H1 (cell line): ENCODE results near the gene RGL1. TPM values are rescaled to one million over a fixed set of nuclear protein-coding genes. Genes with fewer than 3 reads are reported as not detected.

Experiments used
- CTCF ChIA-PET: fragments of 300-600 bp; sonication (Branson Sonifier 250); formaldehyde crosslinking; loops from one replicate; lab custom pipeline; 2021; ENCODE audit not compliant: partially characterized antibody; lab: Charles Lee
- POLR2A ChIA-PET: fragments of 300-600 bp; sonication (Branson Sonifier 250); formaldehyde crosslinking; loops from one replicate; lab custom pipeline; 2021; ENCODE audit warnings: inconsistent platforms; ENCODE audit not compliant: partially characterized antibody; lab: Charles Lee
- DNase-seq, 2 experiments: peaks; one replicate each; pipeline versions ENCODE4 v3.0.0 to v3.0.0-alpha.2; 2010 to 2022; ENCODE audit warnings: low spot score in 2 of 2, low read depth in 1 of 2, mixed read lengths in 1 of 2
- FAIRE-seq: peaks from 2 replicates; lab custom pipeline; 2011; peaks lifted over from hg19 to GRCh38; lab: Jason Lieb, UNC
- H2AFZ ChIP-seq: 2 replicates; pipeline ENCODE4 v1.8.1; 2012; ENCODE audit warnings: low read length, inconsistent platforms
- H2AK5ac ChIP-seq: 2 replicates; pipeline ENCODE4 v1.6.1; 2013; ENCODE audit warnings: low read depth, low read length
- H2BK120ac ChIP-seq: replicated peaks from 2 replicates; pipeline ENCODE3; 2013; ENCODE audit warnings: low read depth, low read length, inconsistent platforms
- H2BK12ac ChIP-seq: 2 replicates; pipeline ENCODE4 v1.6.1; 2013; ENCODE audit warnings: low read depth, low read length
- H2BK15ac ChIP-seq: 2 replicates; pipeline ENCODE4 v1.6.1; 2013; ENCODE audit warnings: low read length
- H2BK20ac ChIP-seq: 2 replicates; pipeline ENCODE4 v1.6.1; 2013; ENCODE audit warnings: low read length
- H2BK5ac ChIP-seq: 2 replicates; pipeline ENCODE4 v1.6.1; 2013; ENCODE audit warnings: low read depth, low read length
- H3K14ac ChIP-seq: 2 replicates; pipeline ENCODE4 v1.6.1; 2013; ENCODE audit warnings: inconsistent platforms; ENCODE audit not compliant: insufficient read length
- H3K18ac ChIP-seq: 2 replicates; pipeline ENCODE4 v1.6.1; 2013; ENCODE audit warnings: low read length; ENCODE audit errors: extremely low read depth
- H3K23ac ChIP-seq: 2 replicates; pipeline ENCODE4 v1.6.1; 2013; ENCODE audit warnings: inconsistent platforms; ENCODE audit not compliant: insufficient read length
- H3K23me2 ChIP-seq: 2 replicates; pipeline ENCODE4 v1.6.1; 2013; ENCODE audit warnings: low read depth, low read length
- H3K27ac ChIP-seq: 2 replicates; pipeline ENCODE4 v1.6.1; 2011; ENCODE audit warnings: low read depth, low read length, inconsistent platforms
- H3K27me3 ChIP-seq, 4 experiments: replicated peaks in 1 of 4; 1 replicate in 1 of 4; 2 replicates in 3 of 4; pipeline versions ENCODE4 v1.6.1 to v1.8.1; 2011 to 2013; ENCODE audit warnings: low read length in 3 of 4, mild to moderate bottlenecking in 3 of 4, inconsistent platforms in 2 of 4, mixed read lengths in 2 of 4, moderate library complexity in 1 of 4; ENCODE audit not compliant: control insufficient read depth in 3 of 4, insufficient read depth in 3 of 4; ENCODE audit errors: extremely low read depth in 1 of 4
- H3K36me3 ChIP-seq, 4 experiments: 2 replicates each; pipeline versions ENCODE4 v1.6.1 to v1.8.1; 2011 to 2013; ENCODE audit warnings: mild to moderate bottlenecking in 4 of 4, low read length in 3 of 4, moderate library complexity in 2 of 4, control low read depth in 1 of 4, inconsistent platforms in 1 of 4; ENCODE audit not compliant: insufficient read depth in 4 of 4, control insufficient read depth in 2 of 4
- H3K4ac ChIP-seq: replicated peaks from 2 replicates; pipeline ENCODE3; 2013; ENCODE audit warnings: low read length, low read depth, mixed read lengths, inconsistent platforms; ENCODE audit not compliant: insufficient read length
- H3K4me1 ChIP-seq, 4 experiments: replicated peaks in 1 of 4; 1 replicate in 1 of 4; 2 replicates in 3 of 4; pipeline versions ENCODE4 v1.6.1 to v1.8.1; 2011 to 2013; ENCODE audit warnings: low read length in 3 of 4, inconsistent platforms in 2 of 4, mixed read lengths in 1 of 4; ENCODE audit not compliant: insufficient read depth in 4 of 4, control insufficient read depth in 3 of 4
- H3K4me2 ChIP-seq, 2 experiments: 2 replicates each; pipeline versions ENCODE4 v1.6.1 to v1.8.1; 2011 to 2013; ENCODE audit warnings: low read depth in 2 of 2, low read length in 2 of 2, control low read depth in 1 of 2, inconsistent platforms in 1 of 2, mild to moderate bottlenecking in 1 of 2; ENCODE audit not compliant: insufficient read depth in 1 of 2
- H3K4me3 ChIP-seq, 4 experiments: fragments of 200-600, 300-600 bp in 1 of 4; sonication (generic), shearing (Covaris generic), sonication (Bioruptor Twin) in 1 of 4; 2 replicates each; pipeline versions ENCODE4 v1.5.1 to v1.8.1; 2011 to 2016; ENCODE audit warnings: low read length in 4 of 4, low read depth in 3 of 4, control low read depth in 2 of 4, inconsistent platforms in 2 of 4, mild to moderate bottlenecking in 2 of 4, mixed read lengths in 1 of 4, moderate library complexity in 1 of 4; ENCODE audit not compliant: insufficient read depth in 2 of 4; ENCODE audit errors: extremely low read depth in 1 of 4
- H3K56ac ChIP-seq: replicated peaks from 2 replicates; pipeline ENCODE3; 2013; ENCODE audit warnings: low read depth, mild to moderate bottlenecking, mixed read lengths, low read length, inconsistent platforms; ENCODE audit not compliant: insufficient read length
- H3K79me1 ChIP-seq: 2 replicates; pipeline ENCODE4 v1.6.1; 2013; ENCODE audit warnings: low read depth, low read length, control low read depth
- H3K79me2 ChIP-seq, 2 experiments: 2 replicates each; pipeline versions ENCODE4 v1.6.1 to v1.8.1; 2012 to 2013; ENCODE audit warnings: low read length in 2 of 2, mild to moderate bottlenecking in 2 of 2, inconsistent platforms in 1 of 2; ENCODE audit not compliant: insufficient read depth in 2 of 2, control insufficient read depth in 1 of 2
- H3K9ac ChIP-seq, 4 experiments: replicated peaks in 1 of 4; 1 replicate in 1 of 4; 2 replicates in 3 of 4; pipeline versions ENCODE4 v1.6.1 to v1.8.1; 2011 to 2013; ENCODE audit warnings: low read depth in 3 of 4, low read length in 3 of 4, control low read depth in 2 of 4, mild to moderate bottlenecking in 2 of 4, moderate library complexity in 2 of 4, inconsistent platforms in 1 of 4; ENCODE audit errors: extremely low read depth in 1 of 4
- H3K9me3 ChIP-seq, 2 experiments: 2 replicates each; pipeline versions ENCODE4 v1.6.1 to v1.8.1; 2012 to 2013; ENCODE audit warnings: mild to moderate bottlenecking in 2 of 2, moderate library complexity in 2 of 2, control low read depth in 1 of 2, inconsistent platforms in 1 of 2, low read depth in 1 of 2, low read length in 1 of 2, mixed read lengths in 1 of 2; ENCODE audit not compliant: insufficient read depth in 2 of 2
- H4K20me1 ChIP-seq, 2 experiments: replicated peaks in 1 of 2; 2 replicates each; pipeline versions ENCODE3 to v1.8.1; 2011 to 2013; ENCODE audit warnings: inconsistent platforms in 2 of 2, low read length in 2 of 2, mild to moderate bottlenecking in 1 of 2; ENCODE audit not compliant: insufficient read depth in 2 of 2, control insufficient read depth in 1 of 2
- H4K5ac ChIP-seq: 2 replicates; pipeline ENCODE4 v1.6.1; 2013; ENCODE audit warnings: low read length, low read depth, mixed read lengths, inconsistent platforms; ENCODE audit not compliant: insufficient read length
- H4K8ac ChIP-seq: 2 replicates; pipeline ENCODE4 v1.8.0; 2013; ENCODE audit warnings: mild to moderate bottlenecking, moderate library complexity, low read length, inconsistent platforms; ENCODE audit not compliant: insufficient read depth; ENCODE audit errors: extremely low read depth
- H4K91ac ChIP-seq: replicated peaks from 2 replicates; pipeline ENCODE3; 2013; ENCODE audit warnings: low read length, mixed read lengths, inconsistent platforms; ENCODE audit not compliant: insufficient read length
- CBX8 ChIP-seq: fragments of 300-800, 300-1000 bp; sonication (generic); IDR thresholded peaks from 2 replicates; pipeline ENCODE4 v1.7.1; 2016; ENCODE audit warnings: low read depth, low read length, borderline replicate concordance
- CREB1 ChIP-seq: IDR thresholded peaks from 2 replicates; pipeline ENCODE4 v1.6.1; 2012; ENCODE audit warnings: inconsistent platforms
- GABPA ChIP-seq: IDR thresholded peaks from 2 replicates; pipeline ENCODE4 v1.6.1; 2011; ENCODE audit warnings: mild to moderate bottlenecking, low read length, moderate library complexity, borderline replicate concordance; ENCODE audit not compliant: insufficient read depth
- GTF2F1 ChIP-seq: IDR thresholded peaks from 2 replicates; pipeline ENCODE4 v1.6.1; 2012; ENCODE audit warnings: low read depth, low read length, improper control_type of control experiment, borderline replicate concordance
- KDM4A ChIP-seq: IDR thresholded peaks from one replicate; pipeline ENCODE4 v1.7.1; 2012; ENCODE audit warnings: low read depth, mild to moderate bottlenecking, moderate library complexity, low read length, inconsistent platforms; ENCODE audit not compliant: severe bottlenecking
- MAX ChIP-seq: IDR thresholded peaks from 2 replicates; pipeline ENCODE4 v1.6.1; 2012; ENCODE audit warnings: inconsistent platforms
- POLR2A ChIP-seq, 2 experiments: IDR thresholded peaks; 1 replicate in 1 of 2; 2 replicates in 1 of 2; pipeline ENCODE4 v1.6.1; 2011; ENCODE audit warnings: low read depth in 2 of 2, low read length in 2 of 2, mild to moderate bottlenecking in 2 of 2; ENCODE audit errors: control extremely low read depth in 1 of 2
- POU5F1 ChIP-seq: IDR thresholded peaks from 2 replicates; pipeline ENCODE4 v1.6.1; 2011; ENCODE audit warnings: low read depth, mild to moderate bottlenecking, low read length, moderate library complexity
- RBBP5 ChIP-seq: IDR thresholded peaks from 2 replicates; pipeline ENCODE4 v1.7.1; 2012; ENCODE audit warnings: low read depth, mild to moderate bottlenecking, inconsistent platforms, low read length, moderate library complexity, borderline replicate concordance
- RFX5 ChIP-seq: IDR thresholded peaks from 2 replicates; pipeline ENCODE4 v1.6.1; 2011; ENCODE audit warnings: low read depth, low read length, improper control_type of control experiment, borderline replicate concordance
- TAF1 ChIP-seq: IDR thresholded peaks from 2 replicates; pipeline ENCODE4 v1.6.1; 2011; ENCODE audit warnings: mild to moderate bottlenecking, low read depth, low read length
- TEAD4 ChIP-seq: IDR thresholded peaks from 2 replicates; pipeline ENCODE4 v1.6.1; 2012; ENCODE audit warnings: low read depth, low read length, inconsistent platforms, mixed read lengths
- ZNF274 ChIP-seq: IDR thresholded peaks from 2 replicates; pipeline ENCODE4 v1.7.0; 2012; ENCODE audit warnings: low read length, borderline replicate concordance; ENCODE audit errors: extremely low read depth
- polyA plus RNA-seq, 7 experiments: library from polyadenylated mRNA; depleted of rRNA in 3 of 7; stranded (reverse) in 5 of 7; unstranded in 2 of 7; fragments of >200 nt in 5 of 7; fragments of 200-250 nt in 2 of 7; gene quantifications; 1 replicate in 5 of 7; 2 replicates in 1 of 7; 4 replicates in 1 of 7; pipeline versions ENCODE4 v1.2.1 to v1.2.3, GENCODE V29; 2011 to 2013; ENCODE audit warnings: missing spikeins in 2 of 7, mixed read lengths in 2 of 7
- total RNA-seq: library from RNA; stranded (reverse); fragmentation: NEBNext Ultra II Directional; extraction: Animal tissue kit (Norgen Biotek cat#: 25700); gene quantifications from 2 replicates; pipeline ENCODE4 v1.2.1, GENCODE V29; 2021

RGL1 gene
- total and polyA plus RNA-seq, 2 of the 8 experiments (the other 6 are each of a cell fraction or from before 2014, with no cell fraction given), result 0.98 to 2.4 TPM

GRCh38 chr1:183892351-183892793 lies 87.5 kb downstream of the RGL1 start:
- no peaks in the 10 kb centered on the region for H3K79me1 ChIP-seq
- POLR2A ChIA-PET, result interaction anchor here (0.5 to 1.3 kb wide), 2 partner anchors 13 to 85 kb away, joined by 3 to 4 read pairs; no protein-coding TSS in a partner anchor
- no peaks in the 10 kb centered on the region for H3K36me3 ChIP-seq
- H4K8ac ChIP-seq, result no peak overlapping the region
- no peak for DNase-seq
- peaks cover 0 to 1% (median 0%) of the 10 kb centered on the region in 4 experiments; a peak in 1 of 7 replicates for H3K4me1 ChIP-seq
- no peak overlapping the region for H2BK120ac ChIP-seq
- no peaks in the 10 kb centered on the region for H3K27me3 ChIP-seq
- no peak overlapping the region for H2BK5ac ChIP-seq
- no peak overlapping the region for H3K14ac ChIP-seq
- no peak overlapping the region for H3K4ac ChIP-seq
- no peak for FAIRE-seq
- H2AK5ac ChIP-seq, result no peak overlapping the region
- H3K4me3 ChIP-seq, result no peak overlapping the region
- no peak overlapping the region for H3K18ac ChIP-seq
- no peak overlapping the region for H2BK15ac ChIP-seq
- no peak overlapping the region for H3K27ac ChIP-seq
- no peak overlapping the region for H3K23ac ChIP-seq
- CTCF ChIA-PET, result interaction anchor here (0.6 to 2.9 kb wide), 6 partner anchors 8 to 237 kb away, joined by 3 to 13 read pairs (median 4); no protein-coding TSS in a partner anchor
- no peak overlapping the region for H2AFZ ChIP-seq
- no peak overlapping the region for H3K9ac ChIP-seq
- H4K91ac ChIP-seq, result no peak overlapping the region
- H2BK20ac ChIP-seq, result no peak overlapping the region
- no peak overlapping the region for H3K56ac ChIP-seq
- H2BK12ac ChIP-seq, result no peak overlapping the region
- H4K5ac ChIP-seq, result no peak overlapping the region
- H4K20me1 ChIP-seq, result no peaks in the 10 kb centered on the region
- no peaks in the 10 kb centered on the region; a peak in 1 of 4 replicates for H3K79me2 ChIP-seq
- no peaks in the 10 kb centered on the region for H3K23me2 ChIP-seq
- H3K4me2 ChIP-seq, result no peak overlapping the region
- no peaks in the 10 kb centered on the region for H3K9me3 ChIP-seq
- TF ChIP-seq GABPA (no peak), TEAD4 (no peak), KDM4A (no peak), RBBP5 (no peak), CBX8 (no peak), POLR2A (IDR thresholded peaks at IDR 0.05; ENCODE audit: control extremely low read depth in 1 of 2, low read depth in 2 of 2, low read length in 2 of 2) (no peak), RFX5 (no peak), MAX (no peak), GTF2F1 (no peak), TAF1 (no peak), CREB1 (no peak), POU5F1 (no peak), ZNF274 (no peak)
